Heart right ventricle (tissue), 16 donors: ENCODE results near the gene KRT76. TPM values are rescaled to one million over a fixed set of nuclear protein-coding genes. Genes with fewer than 3 reads are reported as not detected.
"Not testable (repeated sequence)": the region's sequence is repeated elsewhere in the genome, so short reads cannot be mapped to it uniquely, and the experiment has no call there.

Experiments used
- ATAC-seq, 8 donors: fragments of 200-7000 bp; cut with Tn5 transposase; one replicate each; pipeline ENCODE4 v1.9.1; 2020; ENCODE audit warnings: mild to moderate bottlenecking in 8 of 8, moderate library complexity in 8 of 8, moderate number of reproducible peaks in 1 of 8
- DNase-seq, 2 donors: peaks; one replicate each; pipeline ENCODE4 v3.0.0-alpha.2; 2020
- H3K27ac ChIP-seq, 10 donors: fragments of 200-600 bp; sonication (generic) in 2 of 10; one replicate each; pipeline versions ENCODE4 v1.5.0 to v1.8.0; 2020 to 2022; ENCODE audit warnings: mild to moderate bottlenecking in 3 of 10
- H3K27me3 ChIP-seq, 7 donors: fragments of 200-600 bp; one replicate each; pipeline ENCODE4 v1.8.0; 2021 to 2022; ENCODE audit warnings: mild to moderate bottlenecking in 2 of 7
- H3K36me3 ChIP-seq, 9 donors: fragments of 200-600 bp; sonication (generic) in 1 of 9; one replicate each; pipeline versions ENCODE4 v1.5.0 to v1.8.0; 2020 to 2022; ENCODE audit warnings: mild to moderate bottlenecking in 2 of 9
- H3K4me1 ChIP-seq, 9 donors: fragments of 200-600 bp; sonication (generic) in 1 of 9; one replicate each; pipeline versions ENCODE4 v1.5.0 to v1.8.0; 2020 to 2022; ENCODE audit warnings: mild to moderate bottlenecking in 4 of 9
- H3K4me3 ChIP-seq, 10 donors: fragments of 200-600 bp; sonication (generic) in 2 of 10; one replicate each; pipeline versions ENCODE4 v1.5.0 to v1.8.0; 2020 to 2022; ENCODE audit warnings: mild to moderate bottlenecking in 7 of 10, moderate library complexity in 2 of 10
- H3K9me3 ChIP-seq, 11 donors: fragments of 200-600 bp in 10 of 11; sonication (generic) in 2 of 11; one replicate each; pipeline versions ENCODE4 v1.5.0 to v1.8.0; 2013 to 2022; ENCODE audit warnings: mild to moderate bottlenecking in 2 of 11, control low read depth in 1 of 11, moderate library complexity in 1 of 11
- CTCF ChIP-seq, 9 donors: fragments of 200-600 bp; sonication (generic) in 2 of 9; IDR thresholded peaks; one replicate each; pipeline versions ENCODE4 v1.5.0 to v1.8.0; 2021 to 2022; ENCODE audit warnings: antibody characterized with exemption in 9 of 9, mild to moderate bottlenecking in 5 of 9, moderate library complexity in 1 of 9
- WGBS, 2 donors: extraction: QIAGEN DNeasy Blood & Tissue Kit; methylation state at CpG; one replicate each; pipeline ENCODE4 v1.1.7; 2013; ENCODE audit warnings: inconsistent platforms in 1 of 2; 5-methylcytosine and 5-hydroxymethylcytosine counted together
- intact Hi-C, 10 donors: fragments of 100-400 bp; cut with DNase I; formaldehyde crosslinking; loops; one replicate each; pipeline versions ENCODE4 v1.11.1 to v1.14.2; 2022
- polyA plus RNA-seq, 2 donors: library from polyadenylated mRNA; stranded (reverse); fragments of 200-250 nt; gene quantifications; one replicate each; pipeline ENCODE4 v1.2.3, GENCODE V29; 2013
- total RNA-seq, 10 donors: library from RNA; stranded (reverse); fragmentation: NEBNext Ultra II Directional in 3 of 10; extraction: Animal tissue kit (Norgen Biotek cat#: 25700) in 3 of 10; gene quantifications; one replicate each; pipeline versions ENCODE4 v1.2.1 to v1.2.4, GENCODE V29; 2021 to 2023
- donor health status: Arrhythmogenic right ventricular cardiomyopathy.
- donor health status: ischemic (EF 13 %, LVEDD 7.1; RV severe dilation, severe dysfunction).
- donor health status: healthy with polysubstance abuse.
- donor health status: DM: no; HTN: yes; CAD: no.
- donor health status: DM: no; HTN: no; CAD: no.
- donor health status: ischemic (EF 25% LVEDD 6.9; RV normal size, moderate dysfunction).
- donor health status: ischemic (EF 25% LVEDD 5.7; RV mildly dilated, moderate dysfunction).
- donor health status: healthy.
- donor health status: DM: yes; HTN: yes; CAD: no.
- donor health status: Ischemic cardiomyopathy.
- donor health status: ischemic (EF 35%, LVEDD 5.7; RV mildly dilated, moderate dysfunction).
- donor health status: nonischemic (EF 11% LVEDD 7.7; RV severe dilation, severe dysfunction).
- donor health status: DM: yes; HTN: yes; CAD: no.
- donor health status: PGD.
- donor health status: ischemic (EF 29% LVEDD 5.4; RV normal size, mild dysfunction).
- donor health status: nonischemic (EF 23%, LVEDD 6.1; RV moderate dilation, normal function).

The KRT76 gene
- total and polyA plus RNA-seq, 12 donors, result not detected

- H3K4me3 ChIP-seq, result no peak overlapping the region
- DNase-seq, result no peak
These were observed 14.0 kb downstream of the KRT76 start for GRCh38 chr12:52763036-52763659.

GRCh38 chr12:52761802-52762201 lies 15.3 kb downstream of the KRT76 start:
- Histone ChIP-seq H3K4me1 (no peaks in the 10 kb centered on the region), H3K27me3 (peaks cover 0 to 19% (median 13%) of the 10 kb centered on the region in 7 donors), H3K4me3 (no peak overlapping the region), H3K27ac (no peak overlapping the region), H3K9me3 (peaks cover 0 to 25% (median 7%) of the 10 kb centered on the region in 11 donors), H3K36me3 (no peaks in the 10 kb centered on the region)
- DNase-seq (no peak), ATAC-seq (no peak)
- WGBS, 2 donors, result 91 to 93% methylated on average over 2 of the region's 2 CpGs
- intact Hi-C loops, result no loop called here
- no peak for TF ChIP-seq CTCF (IDR thresholded peaks at IDR 0.05)

More at GRCh38 chr12:52763036-52763659, 14.0 kb downstream of the KRT76 start:
- WGBS, 2 donors, result 76% methylated on average over 9 of the region's 9 CpGs
- H3K27me3 ChIP-seq, result peaks cover 0 to 8% (median 4%) of the 10 kb centered on the region in 7 donors
- H3K27ac ChIP-seq, result no peak overlapping the region
- no peaks in the 10 kb centered on the region for H3K4me1 ChIP-seq
- no peak for ATAC-seq
- H3K36me3 ChIP-seq, result no peaks in the 10 kb centered on the region
- no peak for TF ChIP-seq CTCF (IDR thresholded peaks at IDR 0.05)
- peaks cover 0 to 25% (median 7%) of the 10 kb centered on the region in 11 donors for H3K9me3 ChIP-seq
- intact Hi-C loops, result no loop called here

- H3K9me3 ChIP-seq, result peaks cover 0 to 25% (median 7%) of the 10 kb centered on the region in 11 donors
- H3K27ac ChIP-seq, intact Hi-C loops, H3K4me1 ChIP-seq, H3K36me3 ChIP-seq, ATAC-seq, H3K4me3 ChIP-seq, DNase-seq: not testable (repeated sequence)
- H3K27me3 ChIP-seq, result peaks cover 0 to 24% (median 13%) of the 10 kb centered on the region in 7 donors
- 84 to 86% methylated on average over 8 of the region's 8 CpGs for WGBS, 2 donors
These were observed 15.9 kb downstream of the KRT76 start for GRCh38 chr12:52761218-52761617.

- intact Hi-C loops, result no loop called here
- H3K4me3 ChIP-seq, result no peak overlapping the region
- no peaks in the 10 kb centered on the region for H3K36me3 ChIP-seq
- ATAC-seq (no peak), DNase-seq (no peak)
- no peaks in the 10 kb centered on the region for H3K4me1 ChIP-seq
- no peak for TF ChIP-seq CTCF (IDR thresholded peaks at IDR 0.05)
- H3K9me3 ChIP-seq, result peaks cover 0 to 25% (median 7%) of the 10 kb centered on the region in 11 donors
- H3K27me3 ChIP-seq, result peaks cover 0 to 27% (median 13%) of the 10 kb centered on the region in 7 donors
- no peak overlapping the region for H3K27ac ChIP-seq
These were observed 16.5 kb downstream of the KRT76 start for GRCh38 chr12:52760623-52761022.

- intact Hi-C loops, result no loop called here
- 55 to 64% methylated on average over 2 of the region's 2 CpGs for WGBS, 2 donors
- TF ChIP-seq CTCF (IDR thresholded peaks at IDR 0.05), result no peak
- no peak overlapping the region for H3K27ac ChIP-seq
- H3K36me3 ChIP-seq, result no peaks in the 10 kb centered on the region
- H3K4me1 ChIP-seq, result no peaks in the 10 kb centered on the region
- no peak for ATAC-seq
- H3K4me3 ChIP-seq, result no peak overlapping the region
- peaks cover 0 to 25% (median 7%) of the 10 kb centered on the region in 11 donors for H3K9me3 ChIP-seq
- no peak for DNase-seq
- H3K27me3 ChIP-seq, result peaks cover 0 to 36% (median 16%) of the 10 kb centered on the region in 7 donors
These were observed 17.4 kb downstream of the KRT76 start for GRCh38 chr12:52759695-52760094.
